CD4-positive, CD25-positive, alpha-beta regulatory T cell (primary cell): ENCODE results near the gene TULP4. TPM values are rescaled to one million over a fixed set of nuclear protein-coding genes. Genes with fewer than 3 reads are reported as not detected.
A peak's percentile ranks its signal among the peaks of the same experiment; 100 is the strongest.
"Not testable (repeated sequence)": the region's sequence is repeated elsewhere in the genome, so short reads cannot be mapped to it uniquely, and the experiment has no call there.

ENCODE experiments used
- ATAC-seq, 2 donors: fragments of 150-1000 bp; cut with Tn5 transposase; one replicate each; pipeline ENCODE4 v1.10.0; 2021; ENCODE audit warnings: low read depth in 2 of 2, moderate number of reproducible peaks in 2 of 2, moderate library complexity in 1 of 2
- DNase-seq, 3 donors: peaks; one replicate each; pipeline versions ENCODE4 v3.0.0 to v3.0.0-alpha.2; 2012 to 2022; ENCODE audit warnings: mixed read lengths in 1 of 3
- H3K27ac ChIP-seq: one replicate; pipeline ENCODE4 v1.7.0; 2013; ENCODE audit warnings: mild to moderate bottlenecking, low read length; ENCODE audit not compliant: insufficient read depth, poor library complexity, severe bottlenecking
- H3K27me3 ChIP-seq: one replicate; pipeline ENCODE4 v1.7.0; 2013; ENCODE audit warnings: low read length; ENCODE audit not compliant: control insufficient read depth, insufficient read depth
- H3K36me3 ChIP-seq: one replicate; pipeline ENCODE4 v1.7.0; 2013; ENCODE audit warnings: mild to moderate bottlenecking, low read length, moderate library complexity; ENCODE audit not compliant: control insufficient read depth, insufficient read depth
- H3K4me1 ChIP-seq: 2 replicates; pipeline ENCODE4 v1.7.0; 2013; ENCODE audit warnings: mild to moderate bottlenecking, low read length; ENCODE audit not compliant: insufficient read depth, control insufficient read depth, poor library complexity, severe bottlenecking
- H3K4me3 ChIP-seq: one replicate; pipeline ENCODE4 v1.7.0; 2013; ENCODE audit warnings: low read depth, mild to moderate bottlenecking, low read length, moderate library complexity
- H3K9me3 ChIP-seq, 2 experiments: 1 replicate in 1 of 2; 2 replicates in 1 of 2; pipeline ENCODE4 v1.7.0; 2013; ENCODE audit warnings: low read length in 2 of 2, mild to moderate bottlenecking in 1 of 2, moderate library complexity in 1 of 2; ENCODE audit not compliant: control insufficient read depth in 2 of 2
- H3K27ac Mint-ChIP-seq, 3 donors: one replicate each; pipeline ENCODE4 v1.8.0; 2020 to 2022; ENCODE audit warnings: mild to moderate bottlenecking in 3 of 3, mixed read lengths in 3 of 3, moderate library complexity in 2 of 3
- H3K27me3 Mint-ChIP-seq: one replicate; pipeline ENCODE4 v1.8.0; 2022; ENCODE audit warnings: mild to moderate bottlenecking, mixed read lengths
- H3K36me3 Mint-ChIP-seq: one replicate; pipeline ENCODE4 v1.8.0; 2020; ENCODE audit warnings: mixed read lengths
- H3K4me1 Mint-ChIP-seq, 4 donors: one replicate each; pipeline ENCODE4 v1.8.0; 2020 to 2022; ENCODE audit warnings: mixed read lengths in 4 of 4, mild to moderate bottlenecking in 1 of 4
- H3K4me3 Mint-ChIP-seq, 4 donors: one replicate each; pipeline ENCODE4 v1.8.0; 2020 to 2022; ENCODE audit warnings: mild to moderate bottlenecking in 4 of 4, mixed read lengths in 4 of 4, moderate library complexity in 3 of 4
- H3K9me3 Mint-ChIP-seq, 7 donors: one replicate each; pipeline ENCODE4 v1.8.0; 2020 to 2022; ENCODE audit warnings: mixed read lengths in 7 of 7, mild to moderate bottlenecking in 3 of 7, moderate library complexity in 2 of 7
- polyA plus RNA-seq, 4 donors: library from polyadenylated mRNA; unstranded; fragments of 300-500 nt; fragmentation: Illumina TruSeq; gene quantifications; one replicate each; pipeline ENCODE4 v1.2.3, GENCODE V29; 2021
- total RNA-seq: library from RNA; stranded (reverse); gene quantifications from one replicate; pipeline ENCODE4 v1.2.3, GENCODE V29; 2022

Gene TULP4
- total and polyA plus RNA-seq, 5 donors from 2014 or later = 43.3 to 158 (median 56.0) TPM

- no peak overlapping the region for H3K27ac ChIP-seq
- no peak overlapping the region for H3K4me3 ChIP-seq
- no peak for DNase-seq
- H3K27ac Mint-ChIP-seq = peak overlapping the region in 1 of 3 donors; percentile 40
- no peak overlapping the region for H3K4me3 Mint-ChIP-seq
- peaks cover 0 to 5% of the 10 kb centered on the region in 2 experiments for H3K9me3 ChIP-seq
- no peaks in the 10 kb centered on the region for H3K36me3 ChIP-seq
- H3K4me1 ChIP-seq = no peaks in the 10 kb centered on the region
- H3K27me3 ChIP-seq = no peaks in the 10 kb centered on the region
- H3K9me3 Mint-ChIP-seq = peaks cover 0 to 4% (median 0%) of the 10 kb centered on the region in 7 donors
- no peaks in the 10 kb centered on the region for H3K27me3 Mint-ChIP-seq
- peaks cover 22% of the 10 kb centered on the region for H3K36me3 Mint-ChIP-seq
- peaks cover 14 to 55% (median 36%) of the 10 kb centered on the region in 4 donors for H3K4me1 Mint-ChIP-seq
- ATAC-seq = no peak
Observed at GRCh38 chr6:158396136-158396535, 83.9 kb downstream of the TULP4 start.

- Histone ChIP-seq H3K9me3 (no peaks in the 10 kb centered on the region), H3K27me3 (no peaks in the 10 kb centered on the region), H3K27ac (no peak overlapping the region), H3K36me3 (no peaks in the 10 kb centered on the region), H3K4me3 (no peak overlapping the region), H3K4me1 (no peaks in the 10 kb centered on the region)
- H3K27me3 Mint-ChIP-seq = no peaks in the 10 kb centered on the region
- DNase-seq = no peak
- H3K4me1 Mint-ChIP-seq = peaks cover 14 to 63% (median 36%) of the 10 kb centered on the region in 4 donors
- no peak overlapping the region for H3K4me3 Mint-ChIP-seq
- H3K27ac Mint-ChIP-seq = no peak overlapping the region
- peaks cover 22% of the 10 kb centered on the region for H3K36me3 Mint-ChIP-seq
- ATAC-seq = no peak
- no peaks in the 10 kb centered on the region for H3K9me3 Mint-ChIP-seq
Observed at GRCh38 chr6:158397578-158397977, 85.3 kb downstream of the TULP4 start.

GRCh38 chr6:158398252-158399024 lies 86.2 kb downstream of the TULP4 start:
- Histone ChIP-seq H3K27ac (no peak overlapping the region), H3K36me3 (no peaks in the 10 kb centered on the region), H3K4me3 (no peak overlapping the region), H3K4me1 (no peaks in the 10 kb centered on the region), H3K27me3 (no peaks in the 10 kb centered on the region), H3K9me3 (no peaks in the 10 kb centered on the region)
- H3K4me1 Mint-ChIP-seq = peaks cover 14 to 59% (median 36%) of the 10 kb centered on the region in 4 donors
- H3K9me3 Mint-ChIP-seq = no peaks in the 10 kb centered on the region
- no peak for ATAC-seq
- no peak for DNase-seq
- H3K4me3 Mint-ChIP-seq = no peak overlapping the region
- no peaks in the 10 kb centered on the region for H3K27me3 Mint-ChIP-seq
- H3K27ac Mint-ChIP-seq = peak overlapping the region in 1 of 3 donors; percentile 1
- H3K36me3 Mint-ChIP-seq = peaks cover 18% of the 10 kb centered on the region

- no peak for ATAC-seq
- Mint-ChIP-seq H3K27ac (peak overlapping the region in 2 of 3 donors; percentile 2 to 5), H3K4me1 (peaks cover 8 to 53% (median 37%) of the 10 kb centered on the region in 4 donors)
Observed at GRCh38 chr6:158399040-158399700, 86.9 kb downstream of the TULP4 start.

GRCh38 chr6:158402184-158402583 lies 89.9 kb downstream of the TULP4 start:
- H3K27ac ChIP-seq = no peak overlapping the region
- no peak for DNase-seq
- no peak overlapping the region for H3K4me3 ChIP-seq
- no peaks in the 10 kb centered on the region for H3K4me1 ChIP-seq
- H3K36me3 ChIP-seq = no peaks in the 10 kb centered on the region
- H3K27me3 ChIP-seq = no peaks in the 10 kb centered on the region
- H3K36me3 Mint-ChIP-seq = peaks cover 15% of the 10 kb centered on the region
- H3K9me3 ChIP-seq = no peaks in the 10 kb centered on the region
- peak overlapping the region in 1 of 3 donors; percentile 15 for H3K27ac Mint-ChIP-seq
- H3K9me3 Mint-ChIP-seq = no peaks in the 10 kb centered on the region
- no peak for ATAC-seq
- H3K4me1 Mint-ChIP-seq = peaks cover 20 to 42% (median 38%) of the 10 kb centered on the region in 4 donors
- H3K27me3 Mint-ChIP-seq = no peaks in the 10 kb centered on the region
- H3K4me3 Mint-ChIP-seq = no peak overlapping the region

More at GRCh38 chr6:158399040-158399700, 86.9 kb downstream of the TULP4 start:
- H3K4me3 ChIP-seq = no peak overlapping the region
- peaks cover 12% of the 10 kb centered on the region for H3K36me3 Mint-ChIP-seq
- DNase-seq = no peak
- no peaks in the 10 kb centered on the region for H3K36me3 ChIP-seq
- no peaks in the 10 kb centered on the region for H3K9me3 ChIP-seq
- H3K4me3 Mint-ChIP-seq = no peak overlapping the region
- no peaks in the 10 kb centered on the region for H3K4me1 ChIP-seq
- no peaks in the 10 kb centered on the region for H3K27me3 ChIP-seq
- H3K27ac ChIP-seq = no peak overlapping the region
- no peaks in the 10 kb centered on the region for H3K9me3 Mint-ChIP-seq
- no peaks in the 10 kb centered on the region for H3K27me3 Mint-ChIP-seq

- H3K27ac ChIP-seq, H3K4me3 Mint-ChIP-seq, H3K27me3 ChIP-seq, H3K9me3 ChIP-seq, ATAC-seq, H3K4me3 ChIP-seq, H3K27ac Mint-ChIP-seq, H3K9me3 Mint-ChIP-seq, DNase-seq, H3K27me3 Mint-ChIP-seq, H3K36me3 Mint-ChIP-seq, H3K36me3 ChIP-seq, H3K4me1 ChIP-seq: not testable (repeated sequence)
- H3K4me1 Mint-ChIP-seq = peaks cover 31 to 46% (median 39%) of the 10 kb centered on the region in 4 donors
Observed at GRCh38 chr6:158405321-158405831, 93.1 kb downstream of the TULP4 start.

GRCh38 chr6:158405933-158406332 lies 93.7 kb downstream of the TULP4 start:
- Mint-ChIP-seq H3K4me3 (no peak overlapping the region), H3K4me1 (peaks cover 28 to 42% (median 36%) of the 10 kb centered on the region in 4 donors)

More at GRCh38 chr6:158405933-158406332, 93.7 kb downstream of the TULP4 start:
- Mint-ChIP-seq H3K27ac (peak overlapping the region in 1 of 3 donors; percentile 69), H3K27me3 (no peaks in the 10 kb centered on the region), H3K36me3 (peaks cover 7% of the 10 kb centered on the region), H3K9me3 (no peaks in the 10 kb centered on the region)
- DNase-seq (no peak), ATAC-seq (no peak)
- Histone ChIP-seq H3K9me3 (no peaks in the 10 kb centered on the region), H3K27ac (no peak overlapping the region), H3K27me3 (no peaks in the 10 kb centered on the region), H3K4me1 (no peaks in the 10 kb centered on the region), H3K36me3 (no peaks in the 10 kb centered on the region), H3K4me3 (no peak overlapping the region)
